ENCODE results near the gene MPRIP.
A peak's percentile ranks its signal among the peaks of the same experiment; 100 is the strongest.

Gene MPRIP

DNA sequence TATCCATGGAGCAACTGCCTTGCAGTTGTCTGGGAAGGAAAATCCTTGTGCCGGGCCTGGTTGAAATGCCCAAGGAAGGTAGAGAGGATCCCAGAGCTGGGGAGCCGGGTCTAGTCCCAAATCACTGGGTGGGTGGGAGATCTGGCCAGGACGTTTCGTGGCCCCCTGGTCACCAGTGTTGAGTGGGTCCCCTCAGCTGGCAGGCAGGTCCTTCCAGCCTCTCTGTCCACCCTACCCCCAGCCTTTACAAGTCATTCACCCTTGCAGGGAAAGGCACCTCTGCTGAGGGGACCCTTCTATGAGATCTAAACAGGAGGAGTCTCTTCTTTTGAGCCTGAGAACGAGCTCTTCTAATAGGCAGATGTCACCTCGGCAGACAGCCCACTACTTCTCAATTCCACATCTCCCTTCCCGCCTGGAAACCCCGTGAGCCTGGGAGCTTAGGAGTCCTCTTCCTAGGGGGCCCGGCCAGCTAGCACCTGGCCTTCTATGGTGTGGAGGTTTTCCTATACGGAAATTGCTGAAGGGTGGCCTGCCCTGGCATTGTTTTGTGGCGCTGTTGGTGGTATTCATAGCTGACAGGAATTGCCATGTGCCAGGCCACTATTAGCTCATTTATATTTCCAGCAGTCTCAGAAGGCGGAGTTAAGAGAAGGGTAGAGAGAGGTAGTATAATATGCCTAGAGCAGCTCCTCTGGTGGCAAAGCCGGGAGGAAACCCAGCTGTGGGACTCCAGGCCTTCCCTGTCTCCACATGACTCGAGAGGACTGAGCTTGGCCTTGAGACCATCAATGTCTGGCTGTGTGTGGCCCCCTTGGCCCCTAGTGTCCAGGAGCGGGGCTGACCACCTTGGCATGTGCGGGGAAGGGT lies 13.3 kb downstream of the MPRIP start:
- peak; percentile 42 for DNase-seq (ENCODE audit: low read depth)
- no peak overlapping the region for H3K4me3 ChIP-seq (ENCODE audit: low read length)

DNA sequence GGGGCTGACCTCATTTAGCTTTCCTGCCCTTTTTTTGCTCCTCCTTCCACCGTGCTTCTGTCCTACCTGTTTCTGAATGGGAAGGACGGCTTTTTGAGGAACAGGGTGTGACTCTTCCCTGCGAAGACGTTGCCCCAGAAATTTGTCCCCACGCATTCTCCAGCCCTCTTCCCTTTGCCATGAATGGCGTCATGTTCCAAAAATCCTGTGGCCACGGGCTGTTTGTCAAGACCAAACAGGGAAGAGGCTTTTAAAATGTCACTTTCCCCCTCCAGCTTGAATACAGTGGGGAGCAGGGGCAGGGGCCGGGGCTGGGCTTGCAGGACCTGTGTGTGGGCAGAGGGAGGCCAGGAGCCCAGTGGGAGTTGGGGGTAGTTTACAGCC lies 13.9 kb downstream of the MPRIP start:
- no peak overlapping the region for H3K4me3 ChIP-seq (ENCODE audit: low read length)
- peak; percentile 81 for DNase-seq (ENCODE audit: low read depth)
- TF ChIP-seq, protein P1, sequence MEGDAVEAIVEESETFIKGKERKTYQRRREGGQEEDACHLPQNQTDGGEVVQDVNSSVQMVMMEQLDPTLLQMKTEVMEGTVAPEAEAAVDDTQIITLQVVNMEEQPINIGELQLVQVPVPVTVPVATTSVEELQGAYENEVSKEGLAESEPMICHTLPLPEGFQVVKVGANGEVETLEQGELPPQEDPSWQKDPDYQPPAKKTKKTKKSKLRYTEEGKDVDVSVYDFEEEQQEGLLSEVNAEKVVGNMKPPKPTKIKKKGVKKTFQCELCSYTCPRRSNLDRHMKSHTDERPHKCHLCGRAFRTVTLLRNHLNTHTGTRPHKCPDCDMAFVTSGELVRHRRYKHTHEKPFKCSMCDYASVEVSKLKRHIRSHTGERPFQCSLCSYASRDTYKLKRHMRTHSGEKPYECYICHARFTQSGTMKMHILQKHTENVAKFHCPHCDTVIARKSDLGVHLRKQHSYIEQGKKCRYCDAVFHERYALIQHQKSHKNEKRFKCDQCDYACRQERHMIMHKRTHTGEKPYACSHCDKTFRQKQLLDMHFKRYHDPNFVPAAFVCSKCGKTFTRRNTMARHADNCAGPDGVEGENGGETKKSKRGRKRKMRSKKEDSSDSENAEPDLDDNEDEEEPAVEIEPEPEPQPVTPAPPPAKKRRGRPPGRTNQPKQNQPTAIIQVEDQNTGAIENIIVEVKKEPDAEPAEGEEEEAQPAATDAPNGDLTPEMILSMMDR (conservative IDR thresholded peaks at IDR 0.05; ENCODE audit: low read length), result no peak

More for the DNA sequence above, 13.3 kb downstream of the MPRIP start:
- TF ChIP-seq, protein P1 (conservative IDR thresholded peaks at IDR 0.05; ENCODE audit: low read length), result peak; percentile 32; the same call in 1 of the 2 replicates

DNA sequence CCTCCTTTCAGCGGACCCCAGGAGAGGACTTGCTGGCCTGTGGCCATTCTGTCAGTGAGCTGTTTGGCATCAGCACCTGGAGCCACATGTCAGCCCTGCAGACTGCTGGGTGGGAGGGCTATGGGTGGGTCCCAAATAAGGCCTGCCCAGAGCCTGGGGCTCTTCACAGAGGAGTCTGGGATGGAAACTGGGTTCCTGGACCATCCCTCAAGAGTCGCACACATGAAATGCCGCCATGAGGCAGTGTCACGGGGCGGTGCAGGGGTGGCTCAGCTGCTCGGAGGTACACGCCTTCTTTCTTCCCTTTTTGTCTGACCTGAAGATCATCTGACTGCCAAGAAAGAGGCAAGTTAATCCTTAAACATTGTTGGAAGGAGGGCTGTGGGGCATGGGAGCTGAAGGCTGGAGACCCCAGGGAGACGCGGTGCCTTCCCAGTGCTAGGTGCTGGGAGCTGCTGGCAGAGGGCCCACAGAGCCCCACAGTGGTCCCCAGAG lies 14.8 kb downstream of the MPRIP start:
- H3K4me3 ChIP-seq (ENCODE audit: low read length), result no peak overlapping the region
- TF ChIP-seq, protein P1 (conservative IDR thresholded peaks at IDR 0.05; ENCODE audit: low read length), result no peak
- DNase-seq (ENCODE audit: low read depth), result no peak

DNA sequence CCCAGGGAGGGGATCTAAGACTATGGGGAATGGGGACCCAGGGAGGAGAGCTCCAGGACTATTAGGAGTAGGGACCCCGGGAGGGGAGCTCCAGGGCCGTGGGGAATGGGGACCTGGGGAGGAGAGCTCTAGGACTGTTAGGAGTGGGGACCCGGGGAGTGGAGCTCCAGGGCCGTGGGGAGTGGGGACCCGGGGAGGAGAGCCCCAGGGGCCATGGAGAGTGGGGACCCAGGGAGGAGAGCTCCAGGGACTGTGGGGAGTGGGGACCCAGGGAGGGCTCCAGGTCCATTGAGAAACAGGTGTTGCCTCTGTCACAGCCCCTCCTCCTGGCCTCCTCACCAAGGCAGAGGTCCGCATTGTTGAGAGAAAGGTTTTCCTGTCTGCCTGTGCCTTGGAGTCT lies 16.0 kb downstream of the MPRIP start:
- DNase-seq (ENCODE audit: low read depth), result no peak
- H3K4me3 ChIP-seq (ENCODE audit: low read length), result no peak overlapping the region
- TF ChIP-seq, protein P1 (conservative IDR thresholded peaks at IDR 0.05; ENCODE audit: low read length), result no peak

DNA sequence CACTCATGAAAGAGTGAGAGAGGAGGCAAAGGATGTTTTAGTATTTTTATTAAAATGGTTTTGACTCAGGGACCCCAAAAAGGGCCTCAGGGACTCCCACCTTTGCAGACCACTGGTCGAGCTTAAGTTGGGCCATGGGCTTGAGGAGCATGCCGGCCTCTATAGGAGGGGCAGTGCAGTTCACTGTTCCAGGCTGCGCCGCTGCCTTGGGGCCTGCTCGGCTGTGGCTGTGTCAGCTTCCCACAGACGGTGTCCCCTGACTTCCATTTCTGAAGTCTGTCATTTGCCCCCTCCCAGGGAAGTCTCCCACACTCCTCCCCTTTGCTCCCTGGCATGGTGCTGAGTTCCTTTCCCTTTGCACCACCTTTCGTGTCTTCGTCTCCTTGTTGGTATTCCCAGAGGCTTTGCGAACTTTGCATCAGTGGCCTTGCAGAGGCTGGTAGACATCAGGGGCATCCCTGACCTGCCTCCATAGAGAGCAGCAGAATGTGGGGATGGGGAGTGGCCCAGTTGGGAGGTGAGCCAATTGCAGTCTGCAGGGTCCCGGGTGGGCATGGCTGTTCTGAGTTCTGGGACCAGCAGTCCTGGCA lies 17.1 kb downstream of the MPRIP start:
- no peak for DNase-seq (ENCODE audit: low read depth)
- no peak overlapping the region for H3K4me3 ChIP-seq (ENCODE audit: low read length)
- TF ChIP-seq, protein P1 (conservative IDR thresholded peaks at IDR 0.05; ENCODE audit: low read length), result no peak

DNA sequence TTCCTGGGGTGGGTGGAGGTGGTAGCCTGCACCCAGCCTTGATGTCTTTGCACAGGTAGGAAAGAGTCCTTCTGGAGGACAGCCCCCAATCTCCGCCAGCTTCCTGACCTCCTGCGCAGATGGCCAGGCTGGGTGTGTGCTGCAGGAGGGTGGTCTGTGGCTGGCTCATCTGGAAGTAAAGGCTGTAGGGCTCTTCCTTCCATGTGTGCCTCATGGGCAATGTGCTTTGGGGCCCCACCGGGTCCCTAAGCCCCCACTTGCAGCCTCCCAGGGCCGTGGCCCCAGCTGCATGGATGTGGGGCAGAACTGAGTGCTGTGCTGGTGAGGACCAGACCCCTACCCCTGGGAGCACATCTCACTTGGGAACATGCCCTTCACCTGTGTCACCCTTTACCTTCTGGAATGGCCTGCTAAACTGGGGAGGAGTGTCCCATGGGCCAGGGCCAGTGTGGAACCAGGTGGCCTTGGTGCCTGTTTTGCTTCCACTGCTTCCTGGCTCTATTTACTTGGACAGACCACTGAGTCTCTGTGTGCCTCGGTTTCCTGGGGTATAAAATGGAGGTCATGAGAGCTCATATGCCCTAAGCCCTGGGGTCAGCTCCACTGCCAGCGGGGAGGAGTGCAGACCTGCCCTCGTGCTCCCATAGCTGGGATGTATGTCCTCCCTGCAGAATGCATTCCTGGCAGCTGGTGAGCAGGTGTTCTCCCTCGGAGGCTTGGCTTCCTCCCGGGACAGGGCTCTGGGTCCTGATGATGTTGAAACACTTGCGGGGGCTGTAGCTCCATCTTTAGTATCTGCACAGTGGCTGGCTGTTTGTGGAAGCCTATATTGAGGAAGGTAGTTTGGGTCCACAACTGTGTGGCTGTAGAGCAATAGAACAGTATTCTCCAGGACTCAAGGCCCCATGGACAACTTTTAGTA lies 18.0 kb downstream of the MPRIP start:
- no peak for DNase-seq (ENCODE audit: low read depth)
- no peak overlapping the region for H3K4me3 ChIP-seq (ENCODE audit: low read length)
- TF ChIP-seq, protein P1 (conservative IDR thresholded peaks at IDR 0.05; ENCODE audit: low read length), result no peak

Measured in AG10803 (cell line).